GM12878 (cell line): ENCODE results near the gene ARCN1. TPM values are rescaled to one million over a fixed set of nuclear protein-coding genes. Genes with fewer than 3 reads are reported as not detected.

Experiments
- ATAC-seq: fragments of 200-7000 bp; cut with Tn5 transposase; 3 replicates; pipeline ENCODE4 v1.9.1; 2020; ENCODE audit warnings: mild to moderate bottlenecking, moderate library complexity
- BruUV-seq: library from RNA; stranded (reverse); fragments of 400-500 nt; replicated peaks from 2 replicates; lab custom pipeline; 2021; lab: Mats Ljungman, UMichigan
- CTCF ChIA-PET: fragments of 300-600 bp; sonication (Branson Sonifier 250); formaldehyde crosslinking; extraction: SDS; loops from one replicate; lab custom pipeline; 2021; ENCODE audit warnings: inconsistent platforms; lab: Yijun Ruan, JAX
- POLR2A ChIA-PET: fragments of 350-600 bp; formaldehyde crosslinking; extraction: SDS; loops from one replicate; lab custom pipeline; 2021; ENCODE audit warnings: inconsistent platforms; lab: Charles Lee
- RAD21 ChIA-PET: fragments of 300-600 bp; sonication (Branson Sonifier 250); formaldehyde crosslinking; loops from one replicate; lab custom pipeline; 2023; ENCODE audit warnings: antibody characterized with exemption; ENCODE audit not compliant: unreplicated experiment; lab: Charles Lee
- SMC1A ChIA-PET: fragments of 300-600 bp; sonication (Branson Sonifier 250); formaldehyde crosslinking; loops from one replicate; lab custom pipeline; 2023; ENCODE audit not compliant: unreplicated experiment, uncharacterized antibody; lab: Charles Lee
- DNase-seq: peaks from one replicate; pipeline ENCODE4 v3.0.0-alpha.2; 2011; ENCODE audit warnings: low read depth, low spot score
- FAIRE-seq: peaks from 3 replicates; lab custom pipeline; 2011; peaks lifted over from hg19 to GRCh38; lab: Jason Lieb, UNC
- H2AFZ ChIP-seq: 2 replicates; pipeline ENCODE4 v1.6.0; 2011; ENCODE audit warnings: low read depth, low read length, control low read depth; ENCODE audit not compliant: control insufficient read depth
- H3K27ac ChIP-seq: 2 replicates; pipeline ENCODE4 v1.5.1; 2011; ENCODE audit warnings: control low read depth; ENCODE audit not compliant: control insufficient read depth, insufficient read depth
- H3K27me3 ChIP-seq, 2 experiments: replicated peaks in 1 of 2; 2 replicates each; pipeline versions ENCODE4 v1.6.0 to v1.6.1; 2011; ENCODE audit warnings: low read length in 1 of 2; ENCODE audit not compliant: control insufficient read depth in 2 of 2, insufficient read depth in 2 of 2
- H3K36me3 ChIP-seq, 2 experiments: 2 replicates each; pipeline ENCODE4 v1.5.1; 2011; ENCODE audit warnings: low read length in 1 of 2; ENCODE audit not compliant: control insufficient read depth in 2 of 2, insufficient read depth in 2 of 2
- H3K4me1 ChIP-seq: 2 replicates; pipeline ENCODE4 v1.6.1; 2011; ENCODE audit warnings: mild to moderate bottlenecking, low read length, moderate library complexity, mixed read lengths; ENCODE audit not compliant: control insufficient read depth, insufficient read depth
- H3K4me2 ChIP-seq: 2 replicates; pipeline ENCODE4 v1.6.0; 2011; ENCODE audit warnings: control low read depth; ENCODE audit not compliant: control insufficient read depth, insufficient read depth
- H3K4me3 ChIP-seq: fragments of 200-600 bp; sonication (generic); 2 replicates; pipeline ENCODE4 v1.5.1; 2016
- H3K79me2 ChIP-seq: 2 replicates; pipeline ENCODE4 v1.6.0; 2011; ENCODE audit warnings: low read length; ENCODE audit not compliant: control insufficient read depth, insufficient read depth
- H3K9ac ChIP-seq: 2 replicates; pipeline ENCODE4 v1.8.0; 2011; ENCODE audit warnings: low read length, control low read depth, mixed read lengths; ENCODE audit not compliant: control insufficient read depth, insufficient read depth
- H3K9me3 ChIP-seq: replicated peaks from 3 replicates; pipeline ENCODE4 v1.5.1; 2011; ENCODE audit warnings: mild to moderate bottlenecking, low read length; ENCODE audit not compliant: control insufficient read depth, insufficient read depth
- H4K20me1 ChIP-seq: 2 replicates; pipeline ENCODE4 v1.6.0; 2011; ENCODE audit not compliant: control insufficient read depth, insufficient read depth
- BCL3 ChIP-seq: IDR thresholded peaks from 2 replicates; pipeline ENCODE4 v1.6.1; 2011; ENCODE audit warnings: borderline replicate concordance, low read depth, mild to moderate bottlenecking, moderate library complexity, low read length; ENCODE audit not compliant: insufficient read depth, poor library complexity, severe bottlenecking
- CBX3 ChIP-seq: fragments of 200-600 bp; sonication (generic); IDR thresholded peaks from 2 replicates; pipeline ENCODE4 v1.6.1; 2016; ENCODE audit warnings: low read depth, borderline replicate concordance
- ESRRA ChIP-seq: IDR thresholded peaks from 2 replicates; pipeline ENCODE4 v1.6.1; 2012; ENCODE audit warnings: mild to moderate bottlenecking, low read length, improper control_type of control experiment
- HDGF ChIP-seq: fragments of 450-650 bp; IDR thresholded peaks from 2 replicates; pipeline ENCODE4 v1.6.1; 2016; ENCODE audit warnings: antibody characterized with exemption
- IKZF2 ChIP-seq, 2 experiments: fragments of 450-650 bp; IDR thresholded peaks; 2 replicates each; pipeline ENCODE4 v1.6.1; 2017; ENCODE audit warnings: mild to moderate bottlenecking in 2 of 2, moderate library complexity in 2 of 2
- MEF2A ChIP-seq: IDR thresholded peaks from 2 replicates; pipeline ENCODE4 v1.6.1; 2011; ENCODE audit warnings: low read depth, mild to moderate bottlenecking, low read length, moderate library complexity; ENCODE audit not compliant: insufficient read depth
- MYB ChIP-seq: fragments of 150-350 bp; IDR thresholded peaks from 2 replicates; pipeline ENCODE4 v1.6.1; 2014; ENCODE audit warnings: mild to moderate bottlenecking, low read depth, low read length, borderline replicate concordance
- NR2C1 ChIP-seq: fragments of 450-650 bp; IDR thresholded peaks from 2 replicates; pipeline ENCODE4 v1.6.1; 2017; ENCODE audit warnings: antibody characterized with exemption, mild to moderate bottlenecking, moderate library complexity
- PBX3 ChIP-seq: IDR thresholded peaks from 2 replicates; pipeline ENCODE4 v1.6.1; 2011; ENCODE audit warnings: mild to moderate bottlenecking, low read depth, low read length, moderate library complexity; ENCODE audit not compliant: insufficient replicate concordance
- PML ChIP-seq: IDR thresholded peaks from 2 replicates; pipeline ENCODE4 v1.6.1; 2012; ENCODE audit warnings: low read length, inconsistent platforms
- ZBTB4 ChIP-seq: fragments of 450-650 bp; formaldehyde crosslinking; IDR thresholded peaks from 2 replicates; pipeline ENCODE4 v1.4.0; 2022; ENCODE audit warnings: mild to moderate bottlenecking, moderate library complexity
- ZNF274 ChIP-seq: IDR thresholded peaks from one replicate; pipeline ENCODE4 v1.8.0; 2011; ENCODE audit not compliant: insufficient read length, insufficient read depth
- ZNF384 ChIP-seq: IDR thresholded peaks from 2 replicates; pipeline ENCODE4 v1.6.1; 2012; ENCODE audit warnings: low read depth, mild to moderate bottlenecking, low read length, improper control_type of control experiment, borderline replicate concordance
- ZSCAN29 ChIP-seq: fragments of 450-650 bp; IDR thresholded peaks from 2 replicates; pipeline ENCODE4 v1.6.1; 2017; ENCODE audit warnings: mild to moderate bottlenecking, moderate library complexity
- WGBS: methylation state at CpG from one replicate; pipeline ENCODE4 v1.1.6; 2016; ENCODE audit warnings: low lambda C conversion rate; ENCODE audit not compliant: insufficient replicate concordance, insufficient coverage; ENCODE audit errors: missing lambda C conversion rate; 5-methylcytosine and 5-hydroxymethylcytosine counted together
- in situ Hi-C: fragments of 300-500 bp; cut with MboI; formaldehyde crosslinking; loops from 9 replicates; pipeline ENCODE4 v1.14.3; 2018; ENCODE audit warnings: mixed read lengths
- intact Hi-C: fragments of 100-400 bp; cut with micrococcal nuclease; formaldehyde crosslinking; loops from one replicate; pipeline ENCODE4 v1.14.2; 2022; ENCODE audit not compliant: unreplicated experiment
- polyA plus RNA-seq, 11 experiments: library from polyadenylated mRNA; depleted of rRNA in 4 of 11; unstranded in 6 of 11; stranded (reverse) in 5 of 11; fragments of >200 nt; fragmentation: Nextera tagmentation in 4 of 11; fragmentation: Illumina TruSeq in 1 of 11; extraction: Ambion mirVana in 4 of 11; extraction: Trizol in 1 of 11; gene quantifications; 1 replicate in 1 of 11; 2 replicates in 10 of 11; pipeline versions ENCODE4 v1.2.1 to v1.2.3, GENCODE V29; 2011 to 2016; ENCODE audit warnings: inconsistent platforms in 2 of 11, missing spikeins in 2 of 11, low read depth in 1 of 11
- total RNA-seq, 4 experiments: library from RNA; depleted of rRNA in 3 of 4; stranded (reverse); fragments of >200 nt in 3 of 4; fragmentation: Illumina TruSeq in 1 of 4; extraction: Trizol in 1 of 4; gene quantifications; 2 replicates each; pipeline versions ENCODE4 v1.2.1 to v1.2.3, GENCODE V29; 2013 to 2021
- TF ChIP-seq, protein P1 (sequence below): IDR thresholded peaks from 2 replicates; pipeline ENCODE4 v1.6.1; 2012; ENCODE audit warnings: low read depth, low read length, improper control_type of control experiment

ARCN1 gene
- total and polyA plus RNA-seq, 10 of the 15 experiments (the other 5 are each of a cell fraction or from before 2014, with no cell fraction given): 33.3 to 172 (median 106) TPM

DNA sequence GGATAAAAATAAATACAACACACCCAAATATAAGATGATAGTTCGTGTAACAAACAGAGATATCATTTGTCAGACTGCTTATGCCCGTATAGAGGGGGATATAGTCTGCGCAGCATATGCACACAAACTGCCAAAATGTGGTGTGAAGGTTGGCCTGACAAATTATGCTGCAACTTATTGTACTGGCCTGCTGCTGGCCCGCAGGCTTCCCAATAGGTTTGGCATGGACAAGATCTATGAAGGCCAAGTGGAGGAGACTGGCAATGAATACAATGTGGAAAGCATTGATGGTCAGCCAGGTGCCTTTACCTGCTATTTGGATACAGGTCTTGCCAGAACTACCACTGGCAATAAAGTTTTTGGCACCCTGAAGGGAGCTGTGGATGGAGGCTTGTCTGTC, 11.4 kb upstream of the ARCN1 start (continued):
- TF ChIP-seq, protein P1, sequence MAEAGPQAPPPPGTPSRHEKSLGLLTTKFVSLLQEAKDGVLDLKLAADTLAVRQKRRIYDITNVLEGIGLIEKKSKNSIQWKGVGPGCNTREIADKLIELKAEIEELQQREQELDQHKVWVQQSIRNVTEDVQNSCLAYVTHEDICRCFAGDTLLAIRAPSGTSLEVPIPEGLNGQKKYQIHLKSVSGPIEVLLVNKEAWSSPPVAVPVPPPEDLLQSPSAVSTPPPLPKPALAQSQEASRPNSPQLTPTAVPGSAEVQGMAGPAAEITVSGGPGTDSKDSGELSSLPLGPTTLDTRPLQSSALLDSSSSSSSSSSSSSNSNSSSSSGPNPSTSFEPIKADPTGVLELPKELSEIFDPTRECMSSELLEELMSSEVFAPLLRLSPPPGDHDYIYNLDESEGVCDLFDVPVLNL: no peak
- TF ChIP-seq ESRRA (no peak), ZSCAN29 (no peak), BCL3 (no peak), ZNF384 (no peak), PML (no peak), CBX3 (no peak), HDGF (no peak)
- TF ChIP-seq, all 136 proteins: peak for 0

GRCh38 chr11:118565051-118565450, 7.2 kb upstream of the ARCN1 start:
- Histone ChIP-seq H3K9ac (peak overlapping the region; percentile 33), H3K4me3 (peak overlapping the region; percentile 26; the same call in 1 of the 2 replicates), H3K79me2 (no peaks in the 10 kb centered on the region; the same call in 1 of the 2 replicates), H3K4me1 (0 out of 2 replicates have a peak, but pooled peaks cover 4% of the 10 kb centered on the region), H4K20me1 (no peaks in the 10 kb centered on the region), H2AFZ (peak overlapping the region; percentile 4; the same call in 1 of the 2 replicates), H3K27ac (no peak overlapping the region), H3K4me2 (peak overlapping the region; percentile 86), H3K27me3 (no peaks in the 10 kb centered on the region), H3K9me3 (no peaks in the 10 kb centered on the region), H3K36me3 (no peaks in the 10 kb centered on the region)
- SMC1A ChIA-PET: no interaction called here
- DNase-seq (no peak), ATAC-seq (no peak), FAIRE-seq (no peak)
- 76% methylated on average over 5 of the region's 5 CpGs for WGBS
- RAD21 ChIA-PET: no interaction called here
- intact Hi-C loops (loop anchor here (5.0 kb wide), 2 partner anchors 33 to 418 kb away; partner anchors contain the start of gene TMEM25), in situ Hi-C loops (no loop called here)
- CTCF ChIA-PET: no interaction called here
- no TSS peak for BruUV-seq
- POLR2A ChIA-PET: interaction anchor here (0.6 kb wide), 1 partner anchor 202 kb away, joined by 5 read pairs; no protein-coding TSS in a partner anchor
- TF ChIP-seq MEF2A (no peak), ZBTB4 (no peak), PBX3 (no peak), ZNF274 (no peak), NR2C1 (no peak), IKZF2 (IDR thresholded peaks at IDR 0.05) (no peak), BCL3 (no peak), MYB (no peak)
